Right lobe of liver (tissue), 6 donors: Measurements from ENCODE around the gene PLEKHO1. TPM values are rescaled to one million over a fixed set of nuclear protein-coding genes. Genes with fewer than 3 reads are reported as not detected.

Experiments
- ATAC-seq, 4 donors: fragments of 200-7000 bp; cut with Tn5 transposase; one replicate each; pipeline ENCODE4 v1.9.1; 2020; ENCODE audit warnings: mild to moderate bottlenecking in 4 of 4, moderate library complexity in 4 of 4
- DNase-seq, 3 donors: peaks; one replicate each; pipeline ENCODE4 v3.0.0-alpha.2; 2020
- H3K27ac ChIP-seq, 3 donors: fragments of 200-600 bp; one replicate each; pipeline ENCODE4 v1.8.0; 2022
- H3K27me3 ChIP-seq, 2 donors: fragments of 200-600 bp; one replicate each; pipeline ENCODE4 v1.8.0; 2022
- H3K36me3 ChIP-seq, 4 donors: fragments of 200-600 bp; sonication (generic) in 1 of 4; one replicate each; pipeline versions ENCODE4 v1.5.1 to v1.8.0; 2017 to 2022; ENCODE audit warnings: control low read depth in 1 of 4
- H3K4me1 ChIP-seq, 4 donors: fragments of 200-600 bp; sonication (generic) in 1 of 4; one replicate each; pipeline versions ENCODE4 v1.5.1 to v1.8.0; 2017 to 2022; ENCODE audit warnings: control low read depth in 1 of 4
- H3K4me3 ChIP-seq, 3 donors: fragments of 200-600 bp; one replicate each; pipeline ENCODE4 v1.8.0; 2022
- H3K9me3 ChIP-seq, 4 donors: fragments of 200-600 bp; sonication (generic) in 1 of 4; one replicate each; pipeline versions ENCODE4 v1.5.1 to v1.8.0; 2017 to 2022; ENCODE audit warnings: control low read depth in 1 of 4
- CTCF ChIP-seq, 4 donors: fragments of 200-600 bp in 3 of 4; fragments of 450-650 bp in 1 of 4; IDR thresholded peaks; one replicate each; pipeline versions ENCODE4 v1.5.1 to v1.8.0; 2016 to 2022; ENCODE audit warnings: antibody characterized with exemption in 4 of 4, mild to moderate bottlenecking in 2 of 4
- POLR2A ChIP-seq: fragments of 450-650 bp; IDR thresholded peaks from one replicate; pipeline ENCODE4 v1.6.1; 2017; ENCODE audit warnings: antibody characterized with exemption, mild to moderate bottlenecking
- WGBS: methylation state at CpG from one replicate; pipeline ENCODE4 v1.1.6; 2018; ENCODE audit warnings: low coverage, low lambda C conversion rate; ENCODE audit not compliant: insufficient coverage; ENCODE audit errors: missing lambda C conversion rate; 5-methylcytosine and 5-hydroxymethylcytosine counted together
- intact Hi-C, 2 donors: fragments of 100-400 bp; cut with DNase I; formaldehyde crosslinking; loops; one replicate each; pipeline versions ENCODE4 v1.11.2 to v1.14.1; 2022
- total RNA-seq, 6 experiments: library from RNA; depleted of rRNA in 2 of 6; stranded (reverse); fragments of >200 nt in 2 of 6; fragmentation: NEBNext Ultra II Directional in 3 of 6; extraction: Animal tissue kit (Norgen Biotek cat#: 25700) in 3 of 6; gene quantifications; one replicate each; pipeline versions ENCODE4 v1.1.0 to v1.2.4, GENCODE V29; 2016 to 2023
- donor health status: DM: no; HTN: yes; CAD: no.
- donor health status: DM: no; HTN: no; CAD: no.
- donor health status: DM: no; HTN: no; CAD: no.
- donor health status: DM: no; HTN: yes; CAD: no.
- donor health status: DM: no; HTN: yes; CAD: no.

Gene PLEKHO1
- total RNA-seq, 6 experiments from 2014 or later = 3.4 to 11.7 (median 5.3) TPM

- Histone ChIP-seq H3K4me1 (peaks cover 0 to 2% (median 0%) of the 10 kb centered on the region in 4 donors), H3K27me3 (no peaks in the 10 kb centered on the region), H3K4me3 (no peak overlapping the region), H3K27ac (no peak overlapping the region), H3K9me3 (no peaks in the 10 kb centered on the region), H3K36me3 (no peaks in the 10 kb centered on the region)
- 71% methylated on average over 10 of the region's 10 CpGs for WGBS
- TF ChIP-seq CTCF (IDR thresholded peaks at IDR 0.05) (no peak), POLR2A (no peak)
- no peak for DNase-seq
- ATAC-seq = no peak
- intact Hi-C loops = no loop called here
These were observed 2.7 kb upstream of the PLEKHO1 start for GRCh38 chr1:150146849-150147542.

GRCh38 chr1:150148837-150149270 lies 862 bp upstream of the PLEKHO1 start:
- Histone ChIP-seq H3K27me3 (no peaks in the 10 kb centered on the region), H3K4me3 (peak overlapping the region in 2 of 3 donors; percentile 42 to 47), H3K4me1 (peaks cover 0 to 2% (median 0%) of the 10 kb centered on the region in 4 donors), H3K9me3 (no peaks in the 10 kb centered on the region), H3K27ac (peak overlapping the region; percentile 30 to 78 (median 69)), H3K36me3 (no peaks in the 10 kb centered on the region)
- intact Hi-C loops = no loop called here
- ATAC-seq = no peak
- no peak for DNase-seq
- WGBS = 74% methylated on average over 7 of the region's 8 CpGs
- TF ChIP-seq POLR2A (no peak), CTCF (IDR thresholded peaks at IDR 0.05) (no peak)

- no peak for TF ChIP-seq CTCF (IDR thresholded peaks at IDR 0.05)
- TF ChIP-seq POLR2A = no peak
- peak in 1 of 4 donors; percentile 7 for ATAC-seq
- no peaks in the 10 kb centered on the region for H3K27me3 ChIP-seq
- WGBS = 20% methylated on average over 12 of the region's 114 CpGs
- H3K36me3 ChIP-seq = no peaks in the 10 kb centered on the region
- no peaks in the 10 kb centered on the region for H3K9me3 ChIP-seq
- peak overlapping the region; percentile 47 to 56 (median 53) for H3K4me3 ChIP-seq
- intact Hi-C loops = no loop called here
- peak overlapping the region; percentile 66 to 82 (median 78) for H3K27ac ChIP-seq
- DNase-seq = peak in 2 of 3 donors; percentile 36 to 53
- H3K4me1 ChIP-seq = peaks cover 0 to 2% (median 0%) of the 10 kb centered on the region in 4 donors
These were observed 661 bp downstream of the PLEKHO1 start for GRCh38 chr1:150150133-150151021.

- H3K9me3 ChIP-seq = no peaks in the 10 kb centered on the region
- peak overlapping the region; percentile 47 to 56 (median 53) for H3K4me3 ChIP-seq
- ATAC-seq (peak; percentile 17 to 29 (median 24)), DNase-seq (peak in 1 of 3 donors; percentile 48)
- whole genome bisulfite sequencing = 40% methylated on average over 15 of the region's 15 CpGs
- TF ChIP-seq CTCF (IDR thresholded peaks at IDR 0.05) (no peak), POLR2A (no peak)
- peak overlapping the region; percentile 66 to 82 (median 78) for H3K27ac ChIP-seq
- intact Hi-C loops = no loop called here
- H3K36me3 ChIP-seq = peaks cover 0 to 7% (median 0%) of the 10 kb centered on the region in 4 donors
- H3K4me1 ChIP-seq = peaks cover 0 to 2% (median 0%) of the 10 kb centered on the region in 4 donors
- no peaks in the 10 kb centered on the region for H3K27me3 ChIP-seq
These were observed 1.8 kb downstream of the PLEKHO1 start for GRCh38 chr1:150151291-150152181.
